PFSK-1 (cell line): ENCODE data around the gene INPP5D.

Experiments used
- POLR2AphosphoS5 ChIP-seq: IDR thresholded peaks from 2 replicates; pipeline ENCODE4 v1.6.1; 2012; ENCODE audit warnings: low read depth, mild to moderate bottlenecking, control low read depth, low read length, moderate library complexity
- SIN3A ChIP-seq: IDR thresholded peaks from 2 replicates; pipeline ENCODE4 v1.6.1; 2012; ENCODE audit warnings: mild to moderate bottlenecking, low read length, moderate library complexity, borderline replicate concordance; ENCODE audit not compliant: insufficient read depth
- TAF1 ChIP-seq: IDR thresholded peaks from 2 replicates; pipeline ENCODE4 v1.6.1; 2012; ENCODE audit warnings: low read length, control low read depth, borderline replicate concordance; ENCODE audit not compliant: insufficient read depth
- TF ChIP-seq, protein P1 (sequence below), 2 experiments: IDR thresholded peaks; 2 replicates each; pipeline versions ENCODE4 v1.6.1 to v1.8.0; 2011 to 2012; ENCODE audit warnings: low read depth in 2 of 2, low read length in 2 of 2, control low read depth in 1 of 2, inconsistent platforms in 1 of 2, mild to moderate bottlenecking in 1 of 2, moderate library complexity in 1 of 2; ENCODE audit not compliant: insufficient read depth in 1 of 2

DNA sequence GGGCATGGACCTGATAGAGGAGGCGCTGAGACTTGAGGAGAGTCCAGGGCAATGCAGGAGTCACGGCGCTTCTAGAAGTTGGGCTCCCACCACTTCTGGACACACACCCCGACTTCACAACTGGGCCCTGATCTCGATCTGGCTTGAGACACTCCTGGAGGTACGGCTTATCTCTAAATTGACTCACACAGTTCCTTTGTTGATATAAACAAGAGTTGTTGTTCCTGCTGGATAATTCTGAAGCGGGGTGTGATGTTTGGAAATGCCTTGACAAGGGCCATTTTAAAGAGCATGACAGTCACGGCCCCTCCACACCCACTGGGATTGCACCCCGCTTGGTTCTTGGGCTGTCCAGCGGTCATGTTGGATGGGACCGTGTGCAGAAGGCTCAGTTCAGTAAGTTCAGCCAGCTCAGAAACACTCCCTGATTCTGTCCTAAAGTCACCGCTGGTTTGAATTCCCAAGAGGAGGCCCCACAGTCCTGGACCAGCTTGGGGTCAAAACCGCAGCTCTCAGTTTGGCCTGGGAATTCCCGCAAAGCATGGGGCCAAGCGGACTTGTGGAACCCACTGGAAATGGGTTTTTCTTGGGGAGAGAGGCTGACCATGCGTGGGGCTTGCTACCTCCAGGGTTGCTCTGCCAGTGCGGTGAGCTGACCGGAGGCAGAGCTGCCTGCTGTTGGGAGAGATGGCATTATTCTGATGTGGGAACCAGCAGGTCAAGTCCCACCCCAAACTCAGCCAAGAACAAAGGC is 37.0 kb upstream of the INPP5D start:
- TF ChIP-seq, protein P1, sequence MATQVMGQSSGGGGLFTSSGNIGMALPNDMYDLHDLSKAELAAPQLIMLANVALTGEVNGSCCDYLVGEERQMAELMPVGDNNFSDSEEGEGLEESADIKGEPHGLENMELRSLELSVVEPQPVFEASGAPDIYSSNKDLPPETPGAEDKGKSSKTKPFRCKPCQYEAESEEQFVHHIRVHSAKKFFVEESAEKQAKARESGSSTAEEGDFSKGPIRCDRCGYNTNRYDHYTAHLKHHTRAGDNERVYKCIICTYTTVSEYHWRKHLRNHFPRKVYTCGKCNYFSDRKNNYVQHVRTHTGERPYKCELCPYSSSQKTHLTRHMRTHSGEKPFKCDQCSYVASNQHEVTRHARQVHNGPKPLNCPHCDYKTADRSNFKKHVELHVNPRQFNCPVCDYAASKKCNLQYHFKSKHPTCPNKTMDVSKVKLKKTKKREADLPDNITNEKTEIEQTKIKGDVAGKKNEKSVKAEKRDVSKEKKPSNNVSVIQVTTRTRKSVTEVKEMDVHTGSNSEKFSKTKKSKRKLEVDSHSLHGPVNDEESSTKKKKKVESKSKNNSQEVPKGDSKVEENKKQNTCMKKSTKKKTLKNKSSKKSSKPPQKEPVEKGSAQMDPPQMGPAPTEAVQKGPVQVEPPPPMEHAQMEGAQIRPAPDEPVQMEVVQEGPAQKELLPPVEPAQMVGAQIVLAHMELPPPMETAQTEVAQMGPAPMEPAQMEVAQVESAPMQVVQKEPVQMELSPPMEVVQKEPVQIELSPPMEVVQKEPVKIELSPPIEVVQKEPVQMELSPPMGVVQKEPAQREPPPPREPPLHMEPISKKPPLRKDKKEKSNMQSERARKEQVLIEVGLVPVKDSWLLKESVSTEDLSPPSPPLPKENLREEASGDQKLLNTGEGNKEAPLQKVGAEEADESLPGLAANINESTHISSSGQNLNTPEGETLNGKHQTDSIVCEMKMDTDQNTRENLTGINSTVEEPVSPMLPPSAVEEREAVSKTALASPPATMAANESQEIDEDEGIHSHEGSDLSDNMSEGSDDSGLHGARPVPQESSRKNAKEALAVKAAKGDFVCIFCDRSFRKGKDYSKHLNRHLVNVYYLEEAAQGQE (IDR thresholded peaks at IDR 0.05; ENCODE audit: insufficient read depth in 1 of 2, low read depth in 2 of 2, low read length in 2 of 2) = no peak
- TF ChIP-seq POLR2AphosphoS5 = no peak
- no peak for TF ChIP-seq TAF1
- no peak for TF ChIP-seq SIN3A
